ENCODE results near the gene GIMAP4.
"Not testable (repeated sequence)": the region's sequence is repeated elsewhere in the genome, so short reads cannot be mapped to it uniquely, and the experiment has no call there.

The GIMAP4 gene

DNA sequence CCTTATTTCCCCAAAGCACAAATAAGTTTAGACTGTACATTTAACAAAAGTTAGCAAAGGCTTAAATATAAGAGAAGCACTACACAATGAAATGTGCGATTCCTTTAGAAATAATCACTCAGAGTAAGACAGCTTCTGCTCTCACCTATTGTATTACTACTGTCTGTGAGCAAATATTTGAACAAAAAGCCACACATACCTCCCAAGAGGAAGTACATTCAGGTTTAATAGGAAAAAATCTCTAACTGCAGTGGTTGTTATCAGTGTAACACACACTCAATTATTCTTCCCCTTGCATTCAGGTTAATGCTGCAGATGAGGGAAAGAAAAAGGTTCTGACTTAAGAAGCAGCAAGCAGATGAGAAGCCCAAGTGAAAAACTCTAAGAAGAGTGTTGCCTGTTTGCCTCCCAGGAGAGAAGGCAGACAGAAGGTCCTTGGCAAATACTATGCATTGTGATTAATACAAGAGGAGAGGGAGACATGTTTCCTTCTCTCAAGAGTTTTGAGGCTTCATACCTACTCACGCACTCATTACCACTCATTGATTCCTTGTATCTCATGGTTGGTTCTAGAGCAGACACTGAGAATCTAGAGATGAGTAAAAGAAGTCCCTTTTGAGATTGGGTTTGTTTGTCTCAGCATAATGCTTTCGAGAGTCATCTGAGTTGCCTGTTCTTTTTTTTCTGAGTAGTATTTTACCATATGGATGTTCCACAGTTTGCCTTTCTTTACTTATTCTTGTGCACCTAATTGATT lies 13.6 kb downstream of the GIMAP4 start:
- DNase-seq = no peak

GRCh38 chr7:150585199-150585598 lies 18.0 kb downstream of the GIMAP4 start:
- DNase-seq = no peak

DNA sequence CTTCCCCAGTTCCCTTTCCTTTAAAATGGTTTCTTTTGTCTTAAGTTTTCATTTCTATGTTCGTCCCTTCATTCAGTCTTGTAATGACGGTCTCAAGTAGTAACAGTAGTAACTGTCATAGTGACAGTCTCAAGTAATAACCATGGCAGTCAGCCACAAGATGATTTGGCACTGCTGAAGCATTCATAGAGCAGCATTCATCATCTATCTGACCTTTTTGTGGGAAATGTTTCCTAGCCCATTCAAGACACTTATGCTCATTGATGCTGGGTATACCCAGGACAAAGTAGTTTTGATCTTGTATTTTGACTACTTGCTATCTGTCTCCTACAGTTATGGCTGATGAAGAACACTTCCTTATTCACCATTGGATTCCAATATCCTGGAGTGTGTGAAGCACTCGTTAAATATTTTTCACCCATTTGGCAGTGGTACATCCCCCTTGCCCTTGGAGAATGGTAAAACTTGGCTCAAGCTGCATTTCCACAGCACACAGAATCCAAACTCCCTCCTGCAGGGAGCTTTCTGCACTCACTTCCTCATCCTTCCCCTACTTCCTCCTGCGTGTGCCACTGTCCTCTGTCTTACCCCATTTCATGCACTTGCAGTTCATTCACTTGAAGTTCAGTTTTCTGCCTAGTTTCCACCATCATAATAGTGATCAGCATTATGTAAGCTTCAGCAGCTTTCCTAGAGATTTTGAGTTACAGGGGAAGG lies 19.0 kb downstream of the GIMAP4 start:
- no peak for DNase-seq

- DNase-seq = no peak
Observed at GRCh38 chr7:150586785-150587152, 19.6 kb downstream of the GIMAP4 start.

DNA sequence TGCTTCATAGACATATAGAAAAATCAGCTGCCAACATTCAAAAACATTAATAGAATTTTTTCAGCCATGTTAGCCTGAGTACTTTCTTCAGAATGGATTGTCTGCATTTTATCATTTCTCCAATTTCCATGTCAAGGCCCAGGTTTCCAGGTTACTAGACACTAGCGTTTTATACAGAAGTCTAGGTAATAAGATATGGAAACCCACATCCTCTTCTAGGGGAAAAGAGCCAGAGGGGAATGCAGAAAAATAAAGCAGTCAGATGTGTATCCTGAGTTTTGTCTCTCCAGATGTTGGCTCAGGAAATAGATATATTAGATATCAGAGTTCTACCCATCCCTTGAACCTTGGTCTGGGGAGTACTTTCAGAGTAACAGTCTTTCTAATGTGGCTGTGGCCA lies 20.4 kb downstream of the GIMAP4 start:
- DNase-seq = no peak

- no peak for DNase-seq
Observed at GRCh38 chr7:150594805-150595204, 27.6 kb downstream of the GIMAP4 start.

DNA sequence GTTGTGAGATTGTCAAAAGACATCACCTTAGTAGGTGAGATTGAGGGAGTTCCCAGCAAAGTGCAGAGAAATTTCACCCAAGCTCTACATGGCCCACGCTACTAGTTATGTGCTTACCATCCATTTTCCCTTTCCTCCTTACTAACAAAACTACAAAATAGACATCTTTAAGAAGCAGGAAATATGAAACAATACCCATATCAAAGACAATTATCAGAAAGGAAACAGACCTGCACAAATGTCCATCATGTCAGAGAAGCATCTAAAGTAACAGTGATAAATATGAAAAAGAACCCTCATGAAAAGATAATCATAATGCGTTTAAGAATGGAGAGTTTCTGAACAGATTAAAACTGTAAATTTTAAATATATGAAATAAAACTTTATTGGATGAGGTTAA lies 28.2 kb downstream of the GIMAP4 start:
- DNase-seq = no peak

DNA sequence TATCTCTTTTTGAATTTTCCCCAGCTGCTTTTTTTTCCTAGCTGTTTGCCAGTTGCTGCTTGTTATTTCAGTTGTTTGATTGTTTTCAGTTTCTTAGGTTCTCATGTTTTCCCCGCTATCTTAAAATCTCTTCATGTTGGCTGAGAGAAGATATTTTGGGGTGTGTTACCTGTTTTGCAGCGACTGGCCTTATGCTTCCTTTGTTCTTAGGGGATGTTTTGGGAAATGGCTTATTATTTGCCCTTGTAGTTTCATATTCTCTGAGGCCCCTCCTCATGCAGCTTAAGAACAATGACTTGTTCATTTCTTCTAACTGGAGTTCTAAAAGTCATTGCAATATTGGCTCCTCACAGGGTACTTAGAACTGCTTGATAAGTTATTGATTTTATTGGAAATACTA lies 36.4 kb downstream of the GIMAP4 start:
- not testable (repeated sequence) for DNase-seq

- DNase-seq = no peak
Observed at GRCh38 chr7:150610233-150610632, 43.0 kb downstream of the GIMAP4 start.

GRCh38 chr7:150612925-150613324 lies 45.7 kb downstream of the GIMAP4 start:
- no peak for DNase-seq

DNA sequence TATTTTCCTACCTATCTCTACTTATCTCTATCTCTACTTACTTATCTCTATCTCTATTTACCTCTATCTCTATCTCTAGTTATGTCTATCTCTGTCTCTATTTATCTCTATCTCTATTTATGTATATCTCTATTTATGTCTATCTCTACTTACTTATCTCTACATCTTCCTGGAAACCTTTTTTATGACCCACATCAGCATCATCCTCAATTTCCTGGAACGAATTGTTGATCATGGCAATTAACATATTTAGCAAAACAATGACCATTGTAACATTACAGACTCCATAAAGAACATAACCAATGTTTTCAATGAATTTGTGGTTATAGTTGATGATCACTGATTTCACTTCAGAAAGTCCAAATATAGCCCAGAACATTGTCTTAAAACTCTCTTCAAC lies 46.7 kb downstream of the GIMAP4 start:
- DNase-seq = no peak

DNA sequence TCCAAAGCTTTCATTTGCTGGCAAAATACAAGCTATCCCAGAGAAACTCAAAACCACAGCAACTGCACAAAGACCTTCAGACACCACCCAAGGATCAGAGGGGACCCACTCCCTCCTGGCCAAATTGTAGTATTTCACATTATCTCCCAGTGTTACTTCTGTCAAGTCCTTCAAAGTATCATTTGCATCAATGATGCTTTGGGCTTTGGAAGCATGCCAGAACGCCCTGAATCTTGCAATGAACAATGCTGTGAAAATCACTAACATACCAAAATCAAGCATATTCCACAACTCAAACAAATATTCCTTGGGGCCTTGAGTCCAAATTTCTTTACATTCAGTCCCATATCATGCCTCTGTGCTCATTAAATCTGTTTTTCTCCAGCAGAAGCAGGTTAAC lies 47.2 kb downstream of the GIMAP4 start:
- DNase-seq = peak in 1 of 2 experiments; percentile 12

DNA sequence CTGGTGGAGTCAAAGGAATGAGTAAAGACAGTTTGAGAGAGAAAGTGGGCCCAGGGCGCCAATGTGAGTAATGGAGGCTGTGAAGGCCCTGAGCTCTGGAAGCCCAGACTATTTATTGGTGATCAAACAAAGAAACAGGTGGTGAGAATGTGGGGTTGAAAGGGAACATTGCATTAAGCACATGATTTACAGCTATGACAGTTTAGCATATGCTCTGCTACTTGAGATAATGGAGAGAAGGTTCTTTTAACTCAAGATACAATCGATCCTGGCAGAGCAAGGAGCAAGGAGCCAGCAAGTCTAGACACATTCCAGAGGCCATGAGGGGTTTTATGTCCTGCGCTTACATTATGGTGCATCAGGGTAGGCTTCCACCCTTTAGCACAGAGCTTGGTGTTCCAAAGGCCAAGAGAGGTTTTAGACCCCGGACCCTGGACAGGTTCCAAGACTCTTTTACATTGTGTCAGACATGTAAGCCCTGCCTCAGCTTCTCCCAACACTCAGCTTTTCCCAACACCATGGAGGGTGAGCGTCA lies 48.1 kb downstream of the GIMAP4 start:
- DNase-seq = peak in 1 of 2 experiments; percentile 4

DNA sequence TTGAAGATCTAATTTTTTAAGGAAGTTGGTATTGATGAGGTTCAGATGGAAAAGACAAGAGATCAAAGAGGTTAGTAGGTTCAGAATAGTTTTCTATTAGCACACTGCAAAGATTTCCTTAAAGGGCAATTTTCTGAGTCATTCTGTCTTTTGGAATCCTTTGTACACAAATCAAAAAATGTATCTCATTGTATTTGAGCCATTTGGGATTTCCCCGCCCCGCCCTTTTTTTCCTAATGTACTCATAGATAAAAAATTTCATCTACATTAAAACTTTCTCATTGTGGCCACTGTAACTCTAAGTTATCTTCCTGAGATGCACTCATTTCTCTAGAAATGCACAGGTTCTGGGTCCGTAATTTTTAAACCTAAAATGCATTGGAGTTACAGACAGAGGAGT lies 52.9 kb downstream of the GIMAP4 start:
- peak in 1 of 2 experiments; percentile 8 for DNase-seq

DNA sequence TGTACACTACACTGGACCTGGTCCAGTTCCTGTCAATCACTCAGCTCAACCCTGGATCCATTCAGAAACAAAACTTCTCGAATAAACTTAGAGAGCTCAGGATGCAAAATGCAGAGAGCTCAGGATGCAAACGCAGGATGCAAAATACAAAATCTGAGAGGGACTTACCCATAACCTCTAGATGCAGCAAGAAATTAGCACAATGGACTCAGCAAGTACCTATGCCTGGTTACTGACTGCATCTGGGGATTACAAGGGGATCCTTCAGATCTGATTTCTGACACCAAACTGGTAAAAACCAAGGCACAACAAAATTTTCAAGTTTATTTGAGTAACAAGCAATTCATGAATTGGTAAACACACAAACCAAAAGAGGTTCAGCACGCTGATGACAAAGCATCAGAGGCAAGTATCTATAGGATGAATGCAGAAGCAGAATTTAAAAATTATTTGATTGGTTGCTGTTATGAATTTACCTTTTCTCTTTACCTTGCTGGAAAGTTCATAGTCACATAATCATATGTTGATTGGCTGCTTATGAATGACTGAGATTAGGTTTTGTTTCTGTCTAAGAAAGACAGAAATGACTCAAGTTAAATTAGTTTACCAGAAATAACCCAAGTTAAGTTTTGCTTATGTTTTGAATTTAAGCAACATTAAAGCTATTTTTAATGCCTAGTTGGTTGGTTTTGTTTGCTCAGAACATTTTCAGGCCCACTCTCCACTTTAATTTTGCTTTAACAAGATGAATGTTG lies 53.6 kb downstream of the GIMAP4 start:
- DNase-seq = no peak

DNA sequence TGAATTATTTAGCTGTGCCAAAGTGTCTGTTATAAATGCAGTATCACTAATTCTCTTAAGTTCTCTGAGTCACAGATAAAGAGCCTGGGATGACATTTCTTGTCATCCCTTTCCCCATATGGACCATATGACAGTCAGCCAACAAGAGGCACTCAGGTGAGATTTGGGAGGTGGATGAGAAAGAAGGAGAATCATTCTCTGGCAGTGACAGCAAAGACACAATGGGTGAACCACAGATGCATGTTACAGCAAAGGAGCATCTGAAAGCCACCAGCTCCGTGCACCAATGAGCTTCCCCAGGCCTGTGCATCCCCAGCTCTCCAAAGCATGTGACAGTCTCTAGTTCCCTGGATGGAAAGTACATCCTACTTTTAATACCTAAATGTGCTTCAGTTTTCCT lies 54.2 kb downstream of the GIMAP4 start:
- peak in 1 of 2 experiments; percentile 17 for DNase-seq
